AG04449 (cell line): ENCODE data around the gene TNXB.
"Not testable (repeated sequence)": the region's sequence is repeated elsewhere in the genome, so short reads cannot be mapped to it uniquely, and the experiment has no call there.

Experiments
- CTCF ChIA-PET: fragments of 350-600 bp; formaldehyde crosslinking; extraction: SDS; loops from one replicate; lab custom pipeline; 2021; ENCODE audit warnings: antibody characterized with exemption; lab: Yijun Ruan, JAX
- POLR2A ChIA-PET: fragments of 400-600, 350-600 bp; formaldehyde crosslinking; extraction: SDS; loops from one replicate; lab custom pipeline; 2020; ENCODE audit warnings: antibody characterized with exemption, inconsistent platforms; lab: Yijun Ruan, JAX
- DNase-seq: peaks from one replicate; pipeline ENCODE4 v3.0.0-alpha.2; 2010; ENCODE audit warnings: low read depth, low spot score
- H3K4me3 ChIP-seq: 2 replicates; pipeline ENCODE4 v1.5.1; 2011; ENCODE audit warnings: low read depth, mild to moderate bottlenecking, control low read depth, low read length
- TF ChIP-seq, protein P1 (sequence below): IDR thresholded peaks from one replicate; pipeline ENCODE4 v1.5.1; 2011; ENCODE audit warnings: mild to moderate bottlenecking, moderate library complexity, low read length, control low read depth, inconsistent platforms; ENCODE audit not compliant: insufficient read depth; ENCODE audit errors: missing control alignments

The TNXB gene

DNA sequence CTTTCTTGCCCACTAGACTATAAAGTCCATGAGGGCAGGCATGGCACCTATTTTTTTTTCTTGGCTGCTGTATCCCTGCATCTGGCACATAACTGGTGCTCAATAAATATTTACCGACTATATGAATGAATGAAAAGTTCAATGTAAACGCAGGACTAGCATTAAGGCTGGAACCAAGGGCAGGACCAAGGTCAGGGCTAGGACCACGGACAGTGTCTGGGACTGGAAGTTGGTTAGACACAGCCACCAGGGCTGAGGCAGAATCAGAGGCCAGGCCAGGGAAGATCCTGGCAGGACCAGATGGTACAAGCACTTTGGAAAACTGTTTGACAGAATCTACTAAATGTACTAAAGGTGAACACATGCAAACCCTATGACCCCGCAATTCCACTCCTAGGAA is 3.7 kb downstream of the TNXB start:
- CTCF ChIA-PET: interaction anchor here (1.0 to 9.3 kb wide), 3 partner anchors 12 to 58 kb away, joined by 3 to 66 read pairs (median 5); no protein-coding TSS in a partner anchor
- POLR2A ChIA-PET: no interaction called here
- DNase-seq: no peak
- no peak overlapping the region for H3K4me3 ChIP-seq
- TF ChIP-seq, protein P1, sequence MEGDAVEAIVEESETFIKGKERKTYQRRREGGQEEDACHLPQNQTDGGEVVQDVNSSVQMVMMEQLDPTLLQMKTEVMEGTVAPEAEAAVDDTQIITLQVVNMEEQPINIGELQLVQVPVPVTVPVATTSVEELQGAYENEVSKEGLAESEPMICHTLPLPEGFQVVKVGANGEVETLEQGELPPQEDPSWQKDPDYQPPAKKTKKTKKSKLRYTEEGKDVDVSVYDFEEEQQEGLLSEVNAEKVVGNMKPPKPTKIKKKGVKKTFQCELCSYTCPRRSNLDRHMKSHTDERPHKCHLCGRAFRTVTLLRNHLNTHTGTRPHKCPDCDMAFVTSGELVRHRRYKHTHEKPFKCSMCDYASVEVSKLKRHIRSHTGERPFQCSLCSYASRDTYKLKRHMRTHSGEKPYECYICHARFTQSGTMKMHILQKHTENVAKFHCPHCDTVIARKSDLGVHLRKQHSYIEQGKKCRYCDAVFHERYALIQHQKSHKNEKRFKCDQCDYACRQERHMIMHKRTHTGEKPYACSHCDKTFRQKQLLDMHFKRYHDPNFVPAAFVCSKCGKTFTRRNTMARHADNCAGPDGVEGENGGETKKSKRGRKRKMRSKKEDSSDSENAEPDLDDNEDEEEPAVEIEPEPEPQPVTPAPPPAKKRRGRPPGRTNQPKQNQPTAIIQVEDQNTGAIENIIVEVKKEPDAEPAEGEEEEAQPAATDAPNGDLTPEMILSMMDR: no peak

DNA sequence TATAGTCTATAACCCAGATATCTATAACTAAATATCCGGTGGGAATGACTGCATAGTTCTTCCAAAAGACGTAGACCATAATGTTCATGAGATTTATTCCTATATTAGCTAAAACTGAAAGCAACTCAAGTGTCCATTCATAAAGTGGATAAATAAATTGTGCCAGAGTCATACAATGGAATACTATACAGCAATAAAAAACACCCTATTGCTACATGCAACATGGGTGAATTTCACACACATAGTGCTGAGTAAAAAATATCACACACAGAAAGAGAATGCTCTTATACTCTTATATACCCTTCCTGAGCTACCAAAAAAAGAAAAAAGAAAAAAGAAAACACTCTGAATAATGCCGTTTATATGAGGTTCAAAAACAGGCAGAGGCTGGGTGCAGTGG is 6.9 kb downstream of the TNXB start:
- no peak for DNase-seq
- no peak overlapping the region for H3K4me3 ChIP-seq
- TF ChIP-seq, protein P1: no peak
- CTCF ChIA-PET: interaction anchor here (1.9 to 9.3 kb wide), 2 partner anchors 12 to 15 kb away, joined by 11 to 66 read pairs; no protein-coding TSS in a partner anchor
- POLR2A ChIA-PET: no interaction called here

DNA sequence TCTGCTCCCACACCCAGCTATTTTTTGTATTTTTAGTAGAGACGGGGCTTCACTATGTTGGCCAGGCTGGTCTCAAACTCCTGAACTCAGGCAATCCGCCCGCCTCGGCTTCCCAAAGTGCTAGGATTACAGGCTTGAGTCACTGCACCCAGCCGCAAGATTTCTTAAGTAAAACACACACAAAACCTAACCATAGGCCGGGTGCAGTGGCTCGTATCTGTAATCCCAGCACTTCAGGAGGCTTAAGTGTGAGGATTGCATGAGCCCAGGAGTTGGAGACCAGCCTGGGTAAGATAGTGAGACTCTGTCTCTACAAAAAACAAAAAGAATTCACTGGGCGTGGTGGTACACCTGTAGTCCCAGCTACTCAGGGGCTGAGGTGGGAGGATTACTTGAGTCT is 8.9 kb downstream of the TNXB start:
- CTCF ChIA-PET: interaction anchor here (2.4 to 3.2 kb wide), 2 partner anchors 18 to 53 kb away, joined by 7 to 12 read pairs; no protein-coding TSS in a partner anchor

DNA sequence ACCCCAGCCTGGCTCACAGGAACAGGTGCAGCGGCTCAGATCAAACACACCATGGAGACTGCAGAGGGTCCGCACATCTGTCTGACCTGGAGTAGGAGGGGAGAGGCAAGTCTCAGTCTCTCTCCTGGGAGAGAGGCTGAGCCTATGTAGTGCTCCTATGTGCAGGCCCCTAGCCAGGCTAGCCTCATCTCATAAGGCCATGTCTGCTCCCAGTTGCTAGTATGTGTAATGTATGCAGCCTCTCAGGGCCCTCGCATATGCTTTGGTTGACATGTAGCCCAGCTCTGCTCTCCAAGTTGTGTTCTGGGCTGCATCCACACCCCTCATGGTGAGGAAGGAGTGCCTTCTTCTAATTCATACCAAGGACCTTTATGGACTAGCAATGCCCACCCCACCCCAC is 11.8 kb downstream of the TNXB start:
- DNase-seq: no peak
- TF ChIP-seq, protein P1: no peak
- ChIA-PET POLR2A (no interaction called here), CTCF (interaction anchor here (0.8 to 3.2 kb wide), 3 partner anchors 8 to 50 kb away, joined by 3 to 12 read pairs (median 3); no protein-coding TSS in a partner anchor)
- no peak overlapping the region for H3K4me3 ChIP-seq

More for the DNA sequence above, 8.9 kb downstream of the TNXB start:
- H3K4me3 ChIP-seq, DNase-seq, POLR2A ChIA-PET: not testable (repeated sequence)

DNA sequence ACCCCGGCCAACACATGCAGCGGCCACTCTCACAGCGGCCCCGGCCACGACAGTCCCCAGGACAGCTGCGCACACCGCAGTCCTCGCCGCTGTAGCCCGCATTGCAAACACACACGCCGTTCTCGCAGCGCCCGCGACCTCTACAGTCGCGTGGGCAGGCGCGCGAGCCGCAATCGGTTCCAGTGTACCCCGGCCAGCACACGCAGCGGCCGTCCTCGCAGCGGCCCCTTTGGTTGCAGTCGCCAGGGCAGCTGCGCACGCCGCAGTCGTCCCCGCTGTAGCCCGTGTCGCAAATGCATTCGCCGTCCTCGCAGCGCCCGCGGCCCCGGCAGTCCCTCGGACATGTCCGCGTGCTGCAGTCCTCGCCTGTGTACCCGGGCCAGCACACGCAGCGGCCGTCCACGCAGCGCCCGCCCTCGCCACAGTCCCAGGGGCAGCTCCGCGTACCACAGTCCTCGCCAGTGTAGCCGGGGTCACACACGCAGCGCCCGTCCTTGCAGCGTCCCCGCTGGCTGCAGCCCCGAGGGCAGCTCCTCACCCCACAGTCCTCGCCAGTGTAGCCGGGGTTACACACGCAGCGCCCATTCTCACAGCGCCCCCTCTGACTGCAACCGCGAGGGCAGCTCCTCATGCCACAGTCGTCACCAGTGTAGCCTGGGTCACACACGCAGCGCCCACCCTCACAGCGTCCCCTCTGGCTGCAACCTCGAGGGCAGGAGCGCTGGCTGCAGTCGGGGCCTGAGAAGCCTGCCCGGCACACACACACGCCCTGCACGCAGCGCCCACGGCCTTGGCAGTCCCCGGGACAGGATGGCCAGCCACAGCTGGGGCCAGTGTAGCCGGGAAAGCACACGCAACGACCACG is 12.5 kb downstream of the TNXB start:
- no peak overlapping the region for H3K4me3 ChIP-seq
- no peak for DNase-seq
- TF ChIP-seq, protein P1: no peak
- ChIA-PET CTCF (interaction anchor here (0.8 to 0.9 kb wide), 2 partner anchors 22 to 49 kb away, joined by 3 read pairs; no protein-coding TSS in a partner anchor), POLR2A (interaction anchor here (0.7 kb wide), 1 partner anchor 13 kb away, joined by 3 read pairs; the partner anchor contains the start of gene TNXB)

DNA sequence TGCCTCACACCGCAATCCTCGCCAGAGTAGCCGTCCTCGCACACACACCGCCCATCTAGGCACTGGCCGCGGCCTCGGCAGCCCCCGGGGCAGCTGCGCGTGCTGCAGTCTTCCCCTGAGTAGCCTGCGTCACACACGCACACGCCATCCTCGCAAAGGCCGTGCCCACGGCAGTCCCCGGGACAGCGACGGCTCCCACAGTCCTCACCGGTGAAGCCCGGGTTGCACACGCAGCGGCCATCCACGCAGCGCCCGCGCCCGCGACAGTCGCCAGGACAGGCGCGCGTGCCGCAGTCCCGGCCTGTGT is 13.1 kb downstream of the TNXB start:
- no peak overlapping the region for H3K4me3 ChIP-seq
- CTCF ChIA-PET: no interaction called here
- DNase-seq: no peak
- TF ChIP-seq, protein P1: no peak
- POLR2A ChIA-PET: no interaction called here
